Heart left ventricle (tissue), 16 donors: ENCODE measurements around the gene ATP7A. TPM values are rescaled to one million over a fixed set of nuclear protein-coding genes. Genes with fewer than 3 reads are reported as not detected.
A peak's percentile ranks its signal among the peaks of the same experiment; 100 is the strongest.

Experiments used
- ATAC-seq, 4 donors: fragments of 200-7000 bp; cut with Tn5 transposase; one replicate each; pipeline ENCODE4 v1.9.1; 2020 to 2022; ENCODE audit warnings: moderate library complexity in 4 of 4, mild to moderate bottlenecking in 3 of 4, moderate number of reproducible peaks in 1 of 4
- DNase-seq, 5 donors: peaks; one replicate each; pipeline ENCODE4 v3.0.0-alpha.2; 2020
- H3K27ac ChIP-seq, 12 donors: fragments of 200-600 bp; sonication (generic) in 4 of 12; one replicate each; pipeline versions ENCODE4 v1.5.0 to v1.8.0; 2016 to 2022; ENCODE audit warnings: mild to moderate bottlenecking in 2 of 12
- H3K27me3 ChIP-seq, 9 donors: fragments of 200-600 bp; sonication (generic) in 2 of 9; one replicate each; pipeline versions ENCODE4 v1.5.1 to v1.8.0; 2016 to 2022; ENCODE audit warnings: mild to moderate bottlenecking in 3 of 9
- H3K36me3 ChIP-seq, 9 donors: fragments of 200-600 bp; sonication (generic) in 2 of 9; one replicate each; pipeline versions ENCODE4 v1.5.0 to v1.8.0; 2018 to 2022; ENCODE audit warnings: mild to moderate bottlenecking in 2 of 9
- H3K4me1 ChIP-seq, 12 donors: fragments of 200-600 bp; sonication (generic) in 4 of 12; one replicate each; pipeline versions ENCODE4 v1.5.0 to v1.8.0; 2016 to 2022; ENCODE audit warnings: mild to moderate bottlenecking in 3 of 12
- H3K4me3 ChIP-seq, 12 donors: fragments of 200-600 bp; sonication (generic) in 4 of 12; one replicate each; pipeline versions ENCODE4 v1.5.0 to v1.8.0; 2017 to 2022; ENCODE audit warnings: mild to moderate bottlenecking in 9 of 12, moderate library complexity in 4 of 12
- H3K9me3 ChIP-seq, 12 donors: fragments of 200-600 bp; sonication (generic) in 4 of 12; one replicate each; pipeline versions ENCODE4 v1.5.0 to v1.8.0; 2016 to 2022; ENCODE audit warnings: mild to moderate bottlenecking in 1 of 12
- CTCF ChIP-seq, 12 donors: fragments of 200-600 bp; sonication (generic) in 4 of 12; IDR thresholded peaks; one replicate each; pipeline versions ENCODE4 v1.5.0 to v1.8.0; 2018 to 2022; ENCODE audit warnings: antibody characterized with exemption in 12 of 12, mild to moderate bottlenecking in 5 of 12
- POLR2A ChIP-seq, 2 donors: fragments of 450-650 bp; IDR thresholded peaks; one replicate each; pipeline ENCODE4 v1.6.1; 2017; ENCODE audit warnings: antibody characterized with exemption in 2 of 2, mild to moderate bottlenecking in 2 of 2, moderate library complexity in 2 of 2
- WGBS, 4 donors: extraction: QIAGEN DNeasy Blood & Tissue Kit in 2 of 4; methylation state at CpG; one replicate each; pipeline versions ENCODE4 v1.1.5 to v1.1.7; 2013 to 2018; 5-methylcytosine and 5-hydroxymethylcytosine counted together
- intact Hi-C, 10 donors: fragments of 100-400 bp; cut with DNase I; formaldehyde crosslinking; loops; one replicate each; pipeline versions ENCODE4 v1.11.1 to v1.14.2; 2022
- polyA plus RNA-seq, 2 donors: library from polyadenylated mRNA; stranded (reverse); fragments of 200-250 nt; gene quantifications; one replicate each; pipeline ENCODE4 v1.2.3, GENCODE V29; 2013
- total RNA-seq, 9 donors: library from RNA; depleted of rRNA in 2 of 9; stranded (reverse); fragments of >200 nt in 2 of 9; fragmentation: NEBNext Ultra II Directional in 3 of 9; extraction: Animal tissue kit (Norgen Biotek cat#: 25700) in 3 of 9; gene quantifications; one replicate each; pipeline versions ENCODE4 v1.1.0 to v1.2.4, GENCODE V29; 2016 to 2023
- donor health status: ischemic (EF 13 %, LVEDD 7.1; RV severe dilation, severe dysfunction).
- donor health status: healthy with polysubstance abuse.
- donor health status: DM: no; HTN: yes; CAD: no.
- donor health status: DM: no; HTN: no; CAD: no.
- donor health status: ischemic (EF 25% LVEDD 6.9; RV normal size, moderate dysfunction).
- donor health status: ischemic (EF 25% LVEDD 5.7; RV mildly dilated, moderate dysfunction).
- donor health status: healthy.
- donor health status: DM: yes; HTN: yes; CAD: no.
- donor health status: ischemic (EF 35%, LVEDD 5.7; RV mildly dilated, moderate dysfunction).
- donor health status: nonischemic (EF 11% LVEDD 7.7; RV severe dilation, severe dysfunction).
- donor health status: DM: yes; HTN: yes; CAD: no.
- donor health status: PGD.
- donor health status: ischemic (EF 29% LVEDD 5.4; RV normal size, mild dysfunction).
- donor health status: nonischemic (EF 23%, LVEDD 6.1; RV moderate dilation, normal function).

Gene ATP7A
- total and polyA plus RNA-seq, 11 donors, result 1.4 to 9.3 (median 5.5) TPM

GRCh38 chrX:77945910-77946545 lies 35.5 kb downstream of the ATP7A start:
- ATAC-seq (no peak), DNase-seq (no peak)
- Histone ChIP-seq H3K27ac (no peak overlapping the region), H3K36me3 (no peaks in the 10 kb centered on the region), H3K27me3 (no peaks in the 10 kb centered on the region), H3K4me1 (peaks cover 0 to 11% (median 0%) of the 10 kb centered on the region in 12 donors), H3K4me3 (no peak overlapping the region), H3K9me3 (no peaks in the 10 kb centered on the region)
- TF ChIP-seq CTCF (IDR thresholded peaks at IDR 0.05), result no peak
- TF ChIP-seq POLR2A (IDR thresholded peaks at IDR 0.05), result no peak
- intact Hi-C loops, result no loop called here
- 60 to 66% (median 65%) methylated on average over 7 of the region's 7 CpGs for WGBS, 4 donors

- Histone ChIP-seq H3K4me3 (no peak overlapping the region), H3K4me1 (peaks cover 0 to 11% (median 0%) of the 10 kb centered on the region in 12 donors), H3K27me3 (no peaks in the 10 kb centered on the region), H3K9me3 (no peaks in the 10 kb centered on the region), H3K27ac (no peak overlapping the region), H3K36me3 (no peaks in the 10 kb centered on the region)
- DNase-seq, result no peak
- intact Hi-C loops, result no loop called here
- 76 to 95% (median 82%) methylated on average over 2 of the region's 2 CpGs for WGBS, 4 donors
- ATAC-seq, result no peak
- no peak for TF ChIP-seq POLR2A (IDR thresholded peaks at IDR 0.05)
- peak in 2 of 12 donors; percentile 6 to 33 for TF ChIP-seq CTCF (IDR thresholded peaks at IDR 0.05)
These were observed 36.1 kb downstream of the ATP7A start for GRCh38 chrX:77946571-77946970.

GRCh38 chrX:77949840-77950239 lies 39.3 kb downstream of the ATP7A start:
- Histone ChIP-seq H3K27me3 (no peaks in the 10 kb centered on the region), H3K4me1 (peaks cover 0 to 13% (median 2%) of the 10 kb centered on the region in 12 donors), H3K36me3 (no peaks in the 10 kb centered on the region), H3K27ac (no peak overlapping the region), H3K9me3 (no peaks in the 10 kb centered on the region), H3K4me3 (no peak overlapping the region)
- 78 to 92% (median 83%) methylated on average over 2 of the region's 2 CpGs for WGBS, 4 donors
- TF ChIP-seq CTCF (IDR thresholded peaks at IDR 0.05) (no peak), POLR2A (IDR thresholded peaks at IDR 0.05) (no peak)
- no peak for DNase-seq
- intact Hi-C loops, result no loop called here
- no peak for ATAC-seq

DNA sequence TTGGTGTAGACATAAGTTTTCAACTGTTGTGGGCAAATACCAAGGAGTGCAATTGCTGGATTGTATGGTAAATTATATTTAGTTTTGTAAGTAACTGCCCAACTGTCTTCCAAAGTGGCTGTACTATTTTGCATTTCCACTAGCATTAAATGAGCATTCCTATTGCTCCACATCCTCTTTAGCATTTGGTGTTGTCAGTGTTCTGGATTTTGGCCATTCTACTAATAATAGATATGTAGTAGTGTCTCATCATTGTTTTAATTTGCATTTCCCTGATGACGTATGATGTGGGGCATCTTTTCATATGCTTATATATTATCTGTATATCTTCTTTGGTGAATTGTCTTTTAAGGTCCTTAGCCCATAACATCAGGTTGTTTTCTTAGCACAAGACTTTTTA lies 41.7 kb downstream of the ATP7A start:
- DNase-seq, result no peak
- Histone ChIP-seq H3K27ac (no peak overlapping the region), H3K4me3 (no peak overlapping the region), H3K4me1 (peaks cover 0 to 10% (median 2%) of the 10 kb centered on the region in 12 donors), H3K9me3 (peaks cover 0 to 6% (median 0%) of the 10 kb centered on the region in 12 donors), H3K36me3 (no peaks in the 10 kb centered on the region), H3K27me3 (no peaks in the 10 kb centered on the region)
- TF ChIP-seq CTCF (IDR thresholded peaks at IDR 0.05) (no peak), POLR2A (IDR thresholded peaks at IDR 0.05) (no peak)
- ATAC-seq, result no peak
- WGBS, 4 donors, result 53 to 72% (median 64%) methylated on average over 1 of the region's 1 CpG
- intact Hi-C loops, result no loop called here
